GM23338 (cell line): ENCODE data around the gene PACSIN1. TPM values are rescaled to one million over a fixed set of nuclear protein-coding genes. Genes with fewer than 3 reads are reported as not detected.

Source experiments
- ATAC-seq: fragments of 200-7000 bp; cut with Tn5 transposase; 3 replicates; pipeline ENCODE4 v1.9.1; 2020
- DNase-seq: peaks from one replicate; pipeline ENCODE4 v3.0.0-alpha.2; 2015; ENCODE audit warnings: low spot score
- H2AFZ ChIP-seq: fragments of 200-600 bp; sonication (generic); 2 replicates; pipeline ENCODE4 v1.8.0; 2016; ENCODE audit warnings: antibody characterized with exemption, mild to moderate bottlenecking, moderate library complexity
- H3F3A ChIP-seq: fragments of 200-600 bp; sonication (generic); replicated peaks from 2 replicates; pipeline ENCODE4 v1.8.0; 2017; ENCODE audit warnings: antibody characterized with exemption, mixed run types, low read depth
- H3K27ac ChIP-seq: fragments of 200-600 bp; sonication (generic); 2 replicates; pipeline ENCODE4 v1.6.1; 2016; ENCODE audit warnings: low read depth
- H3K27me3 ChIP-seq: fragments of 200-600 bp; sonication (generic); 2 replicates; pipeline ENCODE4 v1.8.0; 2016; ENCODE audit warnings: mild to moderate bottlenecking, mixed run types, moderate library complexity; ENCODE audit not compliant: insufficient read depth
- H3K36me3 ChIP-seq: fragments of 200-600 bp; sonication (generic); 2 replicates; pipeline ENCODE4 v1.8.0; 2016; ENCODE audit warnings: mild to moderate bottlenecking; ENCODE audit not compliant: insufficient read depth
- H3K4me1 ChIP-seq: fragments of 200-600 bp; sonication (generic); 2 replicates; pipeline ENCODE4 v1.8.0; 2016; ENCODE audit warnings: mild to moderate bottlenecking, moderate library complexity; ENCODE audit not compliant: insufficient read depth
- H3K4me2 ChIP-seq: fragments of 200-600 bp; sonication (generic); 2 replicates; pipeline ENCODE4 v1.7.1; 2017; ENCODE audit warnings: mixed run types
- H3K4me3 ChIP-seq: fragments of 200-600 bp; sonication (generic); 2 replicates; pipeline ENCODE4 v1.6.1; 2016; ENCODE audit warnings: mixed run types
- H3K79me2 ChIP-seq: fragments of 200-600 bp; sonication (generic); replicated peaks from 2 replicates; pipeline ENCODE4 v1.8.0; 2017; ENCODE audit warnings: mild to moderate bottlenecking; ENCODE audit not compliant: insufficient read depth
- H3K9me2 ChIP-seq: fragments of 200-600 bp; sonication (generic); 2 replicates; pipeline ENCODE4 v1.8.0; 2017; ENCODE audit not compliant: insufficient read depth
- H4K20me1 ChIP-seq: fragments of 200-600 bp; sonication (generic); replicated peaks from 2 replicates; pipeline ENCODE4 v1.8.0; 2017; ENCODE audit warnings: mild to moderate bottlenecking; ENCODE audit not compliant: insufficient read depth
- H3K27ac Mint-ChIP-seq: 2 replicates; pipeline ENCODE4 v1.8.0; 2020; ENCODE audit warnings: inconsistent platforms, mild to moderate bottlenecking, moderate library complexity, mixed read lengths
- H3K27me3 Mint-ChIP-seq: 3 replicates; pipeline ENCODE4 v1.8.0; 2022; ENCODE audit warnings: low read depth, mild to moderate bottlenecking, moderate library complexity, mixed read lengths, inconsistent platforms; ENCODE audit not compliant: insufficient read depth, poor library complexity
- H3K36me3 Mint-ChIP-seq: 3 replicates; pipeline ENCODE4 v1.8.0; 2021; ENCODE audit warnings: low read depth, mild to moderate bottlenecking, inconsistent platforms, moderate library complexity, mixed read lengths
- H3K4me1 Mint-ChIP-seq: 3 replicates; pipeline ENCODE4 v1.8.0; 2020; ENCODE audit warnings: mild to moderate bottlenecking, inconsistent platforms, mixed read lengths
- H3K4me3 Mint-ChIP-seq: 3 replicates; pipeline ENCODE4 v1.8.0; 2021; ENCODE audit warnings: moderate library complexity, mild to moderate bottlenecking, inconsistent platforms, mixed read lengths
- H3K9me3 Mint-ChIP-seq: 3 replicates; pipeline ENCODE4 v1.8.0; 2020; ENCODE audit warnings: moderate library complexity, mild to moderate bottlenecking, inconsistent platforms, mixed read lengths
- CREB1 ChIP-seq: fragments of 250-450 bp; sonication (Bioruptor Pico); IDR thresholded peaks from 2 replicates; pipeline ENCODE4 v1.5.0; 2020; ENCODE audit warnings: low read depth, mild to moderate bottlenecking, moderate library complexity
- ETS1 ChIP-seq: IDR thresholded peaks from 2 replicates; pipeline ENCODE4 v1.6.1; 2016; ENCODE audit warnings: antibody characterized with exemption
- EZH2phosphoT487 ChIP-seq: fragments of 200-600 bp; sonication (generic); IDR thresholded peaks from one replicate; pipeline ENCODE4 v1.8.1; 2018; ENCODE audit warnings: antibody characterized with exemption; ENCODE audit not compliant: unreplicated experiment
- JUNB ChIP-seq: IDR thresholded peaks from one replicate; pipeline ENCODE4 v1.6.1; 2016; ENCODE audit warnings: antibody characterized with exemption; ENCODE audit not compliant: unreplicated experiment
- NANOG ChIP-seq: IDR thresholded peaks from 2 replicates; pipeline ENCODE4 v1.6.1; 2016; ENCODE audit warnings: antibody characterized with exemption, borderline replicate concordance
- REST ChIP-seq: IDR thresholded peaks from one replicate; pipeline ENCODE4 v1.6.1; 2018; ENCODE audit warnings: antibody characterized with exemption; ENCODE audit not compliant: unreplicated experiment
- ZNF114 ChIP-seq: fragments of 250-450 bp; sonication (Bioruptor Pico); IDR thresholded peaks from 2 replicates; pipeline ENCODE4 v1.5.0; 2020; ENCODE audit warnings: mild to moderate bottlenecking, moderate library complexity
- ZNF462 ChIP-seq: fragments of 250-450 bp; sonication (Bioruptor Pico); IDR thresholded peaks from 2 replicates; pipeline ENCODE4 v1.5.0; 2020; ENCODE audit warnings: mild to moderate bottlenecking, moderate library complexity
- polyA plus RNA-seq: library from polyadenylated mRNA; unstranded; fragments of >200 nt; fragmentation: Nextera tagmentation; extraction: Ambion mirVana; gene quantifications from 2 replicates; pipeline ENCODE4 v1.2.1, GENCODE V29; 2016
- total RNA-seq: library from RNA; depleted of rRNA; stranded (reverse); fragments of >200 nt; shearing (Covaris generic); gene quantifications from 2 replicates; pipeline ENCODE4 v1.2.3, GENCODE V29; 2014

PACSIN1 gene
- total and polyA plus RNA-seq, 2 experiments from 2014 or later = 5.2 to 8.7 TPM

GRCh38 chr6:34527751-34528670, 62.1 kb downstream of the PACSIN1 start:
- no peaks in the 10 kb centered on the region for H4K20me1 ChIP-seq
- Mint-ChIP-seq H3K36me3 (no peaks in the 10 kb centered on the region; the same call in 1 of the 3 replicates), H3K4me3 (peak overlapping the region; percentile 73), H3K9me3 (no peaks in the 10 kb centered on the region; the same call in 2 of the 3 replicates), H3K4me1 (peaks cover 22% of the 10 kb centered on the region), H3K27ac (peak overlapping the region; percentile 42; the same call in 1 of the 2 replicates), H3K27me3 (peaks cover 20% of the 10 kb centered on the region)
- no peak for DNase-seq
- peaks cover 15% of the 10 kb centered on the region for H3K4me1 ChIP-seq
- H3K27me3 ChIP-seq = no peaks in the 10 kb centered on the region
- H3K36me3 ChIP-seq = no peaks in the 10 kb centered on the region
- no peak overlapping the region for H3K27ac ChIP-seq
- TF ChIP-seq EZH2phosphoT487 (no peak), ZNF114 (CRISPR knock-in tag) (no peak), NANOG (no peak), JUNB (no peak), ETS1 (no peak), CREB1 (CRISPR knock-in tag) (no peak)
- peak overlapping the region; percentile 73 for H2AFZ ChIP-seq
- ATAC-seq = no peak
- peak overlapping the region; percentile 78 for H3K4me2 ChIP-seq
- no peaks in the 10 kb centered on the region for H3K79me2 ChIP-seq
- peak overlapping the region; percentile 50 for H3K4me3 ChIP-seq
- H3F3A ChIP-seq = no peaks in the 10 kb centered on the region
- H3K9me2 ChIP-seq = no peaks in the 10 kb centered on the region

GRCh38 chr6:34528996-34529664, 63.3 kb downstream of the PACSIN1 start:
- H4K20me1 ChIP-seq = no peaks in the 10 kb centered on the region
- ATAC-seq (no peak), DNase-seq (no peak)
- no peaks in the 10 kb centered on the region for H3F3A ChIP-seq
- no peak overlapping the region for H3K27ac ChIP-seq
- no peak overlapping the region for H3K4me3 Mint-ChIP-seq
- no peaks in the 10 kb centered on the region for H3K36me3 ChIP-seq
- H3K4me1 Mint-ChIP-seq = peaks cover 22% of the 10 kb centered on the region
- peaks cover 15% of the 10 kb centered on the region for H3K4me1 ChIP-seq
- no peak overlapping the region for H2AFZ ChIP-seq
- H3K79me2 ChIP-seq = no peaks in the 10 kb centered on the region
- no peak overlapping the region for H3K4me2 ChIP-seq
- TF ChIP-seq ZNF462 (CRISPR knock-in tag) (no peak), REST (no peak), ZNF114 (CRISPR knock-in tag) (no peak)
- no peak overlapping the region for H3K27ac Mint-ChIP-seq
- H3K27me3 Mint-ChIP-seq = peaks cover 17% of the 10 kb centered on the region
- no peaks in the 10 kb centered on the region; the same call in 1 of the 3 replicates for H3K36me3 Mint-ChIP-seq
- H3K27me3 ChIP-seq = no peaks in the 10 kb centered on the region
- no peak overlapping the region for H3K4me3 ChIP-seq
- no peaks in the 10 kb centered on the region; the same call in 2 of the 3 replicates for H3K9me3 Mint-ChIP-seq
- H3K9me2 ChIP-seq = no peaks in the 10 kb centered on the region
